Right ventricle myocardium inferior (tissue), 1 donor: ENCODE data around the gene MMP14. TPM values are rescaled to one million over a fixed set of nuclear protein-coding genes. Genes with fewer than 3 reads are reported as not detected.

ENCODE experiments used
- ATAC-seq: fragments of 200-7000 bp; cut with Tn5 transposase; one replicate; pipeline ENCODE4 v1.9.1; 2020; ENCODE audit warnings: mild to moderate bottlenecking, moderate library complexity
- DNase-seq: peaks from one replicate; pipeline ENCODE4 v3.0.0; 2021; ENCODE audit errors: missing footprints
- intact Hi-C: fragments of 100-400 bp; cut with DNase I; formaldehyde crosslinking; loops from one replicate; pipeline ENCODE4 v1.11.0; 2022
- total RNA-seq: library from RNA; stranded (reverse); fragmentation: NEBNext Ultra II Directional; extraction: Animal tissue kit (Norgen Biotek cat#: 25700); gene quantifications from one replicate; pipeline ENCODE4 v1.2.1, GENCODE V29; 2021
- donor health status: DM: no; HTN: yes; CAD: no; lungs with severe emphysema.

Gene MMP14
- total RNA-seq, 1 donor from 2014 or later: 26.0 TPM

DNA sequence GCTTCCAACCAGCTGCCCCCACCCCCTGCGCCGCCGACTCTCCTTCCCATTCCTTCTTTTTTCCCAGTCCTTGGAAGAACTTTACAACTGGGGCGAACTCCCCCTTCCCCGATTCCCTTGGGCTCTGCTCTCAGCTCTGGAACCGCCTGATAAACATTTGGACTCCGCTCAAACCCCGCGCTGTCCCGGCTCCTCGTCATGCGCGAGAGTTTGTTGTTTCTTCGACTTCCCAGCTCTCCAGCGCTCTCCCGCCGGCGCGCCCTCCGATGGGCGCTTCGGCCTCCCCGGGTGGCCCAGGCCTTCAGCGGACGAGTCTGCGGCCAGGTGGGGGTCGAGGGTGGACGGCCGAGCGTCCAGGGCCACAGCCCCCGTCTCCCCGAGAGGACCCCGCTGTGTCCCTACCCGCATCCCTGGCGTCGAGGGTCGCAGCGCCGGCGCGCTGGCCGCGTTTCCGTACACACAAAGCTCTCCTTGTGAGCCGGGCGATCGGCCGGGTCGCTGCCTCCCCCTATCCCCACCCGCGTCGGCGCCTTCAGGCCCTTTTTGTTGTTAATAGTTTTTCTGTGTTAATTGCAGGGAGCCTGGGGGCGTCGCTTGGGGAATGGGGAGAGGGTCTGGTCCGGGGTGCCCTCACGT, 847 bp downstream of the MMP14 start:
- peak; percentile 83 for DNase-seq
- peak; percentile 77 for ATAC-seq
- intact Hi-C loops: loop anchor here (2.0 to 5.0 kb wide), 2 partner anchors 14 to 270 kb away; no protein-coding TSS in a partner anchor

DNA sequence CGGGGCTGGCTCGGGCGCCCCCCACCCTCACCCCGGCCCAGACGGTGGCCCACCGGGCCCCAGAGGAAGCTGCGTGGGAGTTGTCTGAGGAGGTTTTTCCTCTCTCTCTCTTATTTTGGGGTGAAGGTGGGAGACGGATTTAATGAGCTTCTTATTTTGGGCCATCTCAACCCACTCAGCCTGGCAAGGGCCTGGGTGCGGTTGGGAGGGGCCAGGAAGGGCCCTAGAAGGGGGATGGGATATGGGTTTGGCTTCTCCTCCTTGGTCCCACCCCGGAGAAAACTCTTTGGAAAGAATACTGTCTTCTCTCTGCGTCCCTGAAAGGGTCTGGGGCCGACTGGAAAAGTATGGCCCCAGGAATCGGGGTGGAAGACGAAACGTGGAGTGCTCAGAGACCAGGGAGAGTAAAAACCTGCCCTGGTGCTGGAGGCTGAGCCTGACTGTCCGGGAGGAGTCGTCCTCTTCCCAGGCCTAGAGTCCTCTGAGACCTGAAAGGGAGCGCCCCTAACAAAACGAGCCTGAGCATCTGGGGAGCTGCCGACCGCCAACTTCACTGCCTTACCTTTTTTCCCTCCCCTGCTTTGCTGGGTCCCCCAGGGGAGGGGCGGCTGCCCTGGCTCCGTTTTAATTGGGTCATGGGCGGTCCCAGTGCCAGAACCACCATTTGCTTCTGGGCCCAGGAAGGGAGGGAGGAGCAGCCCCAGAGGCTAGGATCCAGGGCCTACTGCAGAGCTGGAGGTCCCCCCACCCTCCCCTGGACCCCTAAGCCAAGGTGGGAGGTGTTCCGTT, 1.6 kb downstream of the MMP14 start:
- intact Hi-C loops: loop anchor here (2.0 to 5.0 kb wide), 2 partner anchors 13 to 271 kb away; no protein-coding TSS in a partner anchor
- DNase-seq (no peak), ATAC-seq (peak; percentile 63)

GRCh38 chr14:22838631-22839041, 2.3 kb downstream of the MMP14 start:
- intact Hi-C loops: loop anchor here (5.0 kb wide), 1 partner anchor 271 kb away; no protein-coding TSS in a partner anchor
- peak; percentile 24 for ATAC-seq
- no peak for DNase-seq

DNA sequence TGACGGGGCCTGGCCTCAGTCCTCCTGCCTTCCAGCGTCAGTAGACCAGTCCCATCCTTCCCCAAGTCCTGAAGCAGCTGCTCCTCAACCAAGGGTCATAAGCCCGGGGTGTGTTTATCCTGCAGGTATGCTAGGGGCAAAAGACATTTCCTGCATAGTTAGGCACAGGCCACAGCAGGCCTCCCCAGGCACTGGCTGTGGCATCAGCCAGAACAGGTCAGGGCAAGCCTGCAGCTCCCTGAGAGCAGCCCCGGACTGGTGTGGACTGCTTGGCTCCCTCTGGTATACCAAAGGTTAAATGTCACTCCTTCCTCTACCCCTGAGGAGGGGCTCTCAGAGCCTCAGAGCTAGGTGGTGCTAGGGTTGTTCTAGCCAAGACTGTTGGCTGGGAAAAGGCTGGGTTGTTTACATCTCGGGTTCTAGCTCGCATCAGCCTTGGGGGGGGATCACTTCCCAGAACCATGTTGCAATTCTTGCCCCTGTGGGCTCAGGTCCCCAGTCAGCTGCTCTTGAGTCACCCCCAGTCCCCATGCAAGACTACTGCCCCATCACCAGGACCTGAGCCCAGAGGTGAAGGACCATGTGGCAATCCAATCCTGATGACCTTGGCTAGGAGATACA, 2.9 kb downstream of the MMP14 start:
- no peak for DNase-seq
- intact Hi-C loops: loop anchor here (5.0 kb wide), 1 partner anchor 272 kb away; no protein-coding TSS in a partner anchor

GRCh38 chr14:22841311-22841710, 4.9 kb downstream of the MMP14 start:
- ATAC-seq: no peak
- intact Hi-C loops: no loop called here
- no peak for DNase-seq

More for the DNA sequence above, 2.9 kb downstream of the MMP14 start:
- no peak for ATAC-seq

- no peak for ATAC-seq
- intact Hi-C loops: no loop called here
- no peak for DNase-seq
Observed at GRCh38 chr14:22841769-22842168, 5.4 kb downstream of the MMP14 start.

GRCh38 chr14:22842211-22843122, 6.1 kb downstream of the MMP14 start:
- DNase-seq (no peak), ATAC-seq (no peak)
- intact Hi-C loops: no loop called here

DNA sequence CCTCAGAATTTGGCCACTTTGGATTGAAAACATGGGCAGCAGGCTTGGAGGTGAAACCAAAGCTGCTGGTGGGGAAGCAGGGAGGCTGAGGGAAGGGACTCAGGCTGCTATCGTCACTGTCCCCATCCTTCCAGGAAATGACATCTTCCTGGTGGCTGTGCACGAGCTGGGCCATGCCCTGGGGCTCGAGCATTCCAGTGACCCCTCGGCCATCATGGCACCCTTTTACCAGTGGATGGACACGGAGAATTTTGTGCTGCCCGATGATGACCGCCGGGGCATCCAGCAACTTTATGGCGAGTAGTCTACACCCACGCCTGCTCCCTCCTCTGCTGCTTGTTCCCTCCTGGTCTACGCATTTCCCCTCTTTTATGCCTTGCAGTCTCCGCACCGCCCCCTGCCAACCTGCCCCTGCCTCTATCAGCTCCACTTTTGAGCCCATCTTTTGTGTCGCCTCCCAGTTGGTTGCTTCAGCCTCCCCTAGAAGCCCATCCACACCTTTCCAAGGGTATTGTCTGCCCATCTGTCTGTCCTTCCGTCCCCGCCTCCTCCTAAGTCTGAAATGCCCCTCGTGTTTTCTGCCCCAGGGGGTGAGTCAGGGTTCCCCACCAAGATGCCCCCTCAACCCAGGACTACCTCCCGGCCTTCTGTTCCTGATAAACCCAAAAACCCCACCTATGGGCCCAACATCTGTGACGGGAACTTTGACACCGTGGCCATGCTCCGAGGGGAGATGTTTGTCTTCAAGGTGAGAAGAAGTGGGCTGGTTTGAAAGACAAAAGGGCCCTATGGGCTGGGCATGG, 6.9 kb downstream of the MMP14 start:
- intact Hi-C loops: no loop called here
- ATAC-seq (no peak), DNase-seq (no peak)

GRCh38 chr14:22844221-22845102, 8.1 kb downstream of the MMP14 start:
- intact Hi-C loops: no loop called here
- ATAC-seq (no peak), DNase-seq (no peak)

DNA sequence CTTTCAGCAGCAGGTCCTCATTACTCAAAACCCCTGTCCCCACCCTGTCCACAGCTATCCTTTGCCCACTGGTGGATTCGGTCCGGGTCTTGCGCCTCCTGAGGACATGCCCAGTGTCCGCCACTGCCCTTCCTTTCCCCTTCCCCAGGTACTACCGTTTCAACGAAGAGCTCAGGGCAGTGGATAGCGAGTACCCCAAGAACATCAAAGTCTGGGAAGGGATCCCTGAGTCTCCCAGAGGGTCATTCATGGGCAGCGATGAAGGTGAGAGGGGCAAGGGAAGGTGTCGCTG, 8.7 kb downstream of the MMP14 start:
- intact Hi-C loops: no loop called here
- DNase-seq (no peak), ATAC-seq (no peak)

GRCh38 chr14:22845821-22846625, 9.6 kb downstream of the MMP14 start:
- intact Hi-C loops: no loop called here
- ATAC-seq (no peak), DNase-seq (no peak)

- DNase-seq (no peak), ATAC-seq (no peak)
- intact Hi-C loops: no loop called here
Observed at GRCh38 chr14:22846811-22847307, 10.5 kb downstream of the MMP14 start.

GRCh38 chr14:22847661-22848341, 11.4 kb downstream of the MMP14 start:
- intact Hi-C loops: no loop called here
- DNase-seq: no peak
- no peak for ATAC-seq

DNA sequence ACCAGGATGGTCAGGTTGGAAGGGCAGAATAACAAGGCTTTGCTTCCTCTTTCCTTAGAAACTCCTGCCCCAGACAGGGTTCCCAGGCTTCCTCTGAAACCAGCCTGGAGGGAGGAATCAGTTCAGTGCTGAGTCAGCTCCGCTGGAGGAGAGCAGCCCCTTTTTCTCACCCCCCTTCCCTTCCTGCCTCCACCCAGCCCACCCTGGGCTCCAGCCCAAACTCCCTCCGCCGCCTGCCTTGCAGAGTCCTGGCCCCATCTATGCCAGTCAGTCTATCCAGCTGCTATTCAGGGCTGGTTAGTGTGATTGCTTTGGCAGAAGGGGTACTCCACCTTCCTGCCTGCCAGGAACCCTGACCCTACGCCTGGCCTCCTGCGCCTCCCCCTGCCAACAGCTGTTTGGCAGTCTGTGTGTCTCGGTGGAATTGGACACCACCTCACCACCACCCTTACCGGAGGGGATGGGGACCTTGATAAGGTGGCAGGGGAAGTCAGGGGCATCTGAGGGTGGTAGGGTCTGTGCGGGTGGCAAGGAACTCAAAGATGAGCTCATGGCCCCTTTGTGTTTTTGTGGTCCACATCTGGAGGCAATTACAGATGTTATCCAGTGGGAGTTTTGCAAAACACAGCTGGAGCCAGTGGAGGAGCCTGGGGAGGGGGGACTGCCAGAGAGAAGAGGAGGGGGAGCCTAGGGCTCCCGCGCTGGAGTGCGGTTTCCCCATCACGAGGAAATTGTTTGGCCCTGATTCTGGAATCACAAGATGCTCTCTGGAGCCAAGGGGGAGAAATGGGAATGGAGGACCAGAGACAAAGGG, 12.2 kb downstream of the MMP14 start:
- DNase-seq (peak; percentile 80), ATAC-seq (peak; percentile 62)
- intact Hi-C loops: no loop called here
